Measurements from ENCODE around the gene PIGB. TPM values are rescaled to one million over a fixed set of nuclear protein-coding genes. Genes with fewer than 3 reads are reported as not detected.
A peak's percentile ranks its signal among the peaks of the same experiment; 100 is the strongest.
"Not testable (repeated sequence)": the region's sequence is repeated elsewhere in the genome, so short reads cannot be mapped to it uniquely, and the experiment has no call there.

The PIGB gene
- total RNA-seq, 2 experiments from 2014 or later: 13.3 to 13.8 TPM

GRCh38 chr15:55398243-55398642, 79.2 kb downstream of the PIGB start:
- CTCF ChIA-PET: interaction anchor here (0.9 to 1.4 kb wide), 2 partner anchors 9 to 10 kb away, joined by 3 to 5 read pairs; partner anchors contain the start of genes CCPG1 and PIERCE2

GRCh38 chr15:55400050-55400449, 81.0 kb downstream of the PIGB start:
- DNase-seq; intact Hi-C loops (cut with micrococcal nuclease); H3K9me3 Mint-ChIP-seq; H3K27ac Mint-ChIP-seq; H3K4me3 Mint-ChIP-seq; CTCF ChIA-PET; H3K27me3 Mint-ChIP-seq (ENCODE audit: low read depth): not testable (repeated sequence)
- Mint-ChIP-seq H3K4me1 (ENCODE audit: low read depth) (peaks cover 31% of the 10 kb centered on the region), H3K36me3 (ENCODE audit: low read depth) (peaks cover 20% of the 10 kb centered on the region)

More at GRCh38 chr15:55398243-55398642, 79.2 kb downstream of the PIGB start:
- Mint-ChIP-seq H3K4me3 (no peak overlapping the region), H3K36me3 (ENCODE audit: low read depth) (peaks cover 22% of the 10 kb centered on the region), H3K27ac (no peak overlapping the region), H3K4me1 (ENCODE audit: low read depth) (peaks cover 20% of the 10 kb centered on the region), H3K9me3 (peaks cover 8% of the 10 kb centered on the region), H3K27me3 (ENCODE audit: low read depth) (no peaks in the 10 kb centered on the region)
- intact Hi-C loops (cut with micrococcal nuclease): no loop called here
- DNase-seq: no peak

GRCh38 chr15:55401786-55402246, 82.8 kb downstream of the PIGB start:
- CTCF ChIA-PET: interaction anchor here (1.6 kb wide), 1 partner anchor 38 kb away, joined by 3 read pairs; no protein-coding TSS in a partner anchor
- DNase-seq: no peak
- Mint-ChIP-seq H3K27me3 (ENCODE audit: low read depth) (no peaks in the 10 kb centered on the region), H3K36me3 (ENCODE audit: low read depth) (peaks cover 15% of the 10 kb centered on the region), H3K27ac (no peak overlapping the region), H3K9me3 (no peaks in the 10 kb centered on the region), H3K4me1 (ENCODE audit: low read depth) (peaks cover 34% of the 10 kb centered on the region), H3K4me3 (no peak overlapping the region)
- intact Hi-C loops (cut with micrococcal nuclease): no loop called here

GRCh38 chr15:55402707-55403106, 83.7 kb downstream of the PIGB start:
- intact Hi-C loops (cut with micrococcal nuclease): no loop called here
- peaks cover 11% of the 10 kb centered on the region for H3K36me3 Mint-ChIP-seq (ENCODE audit: low read depth)
- H3K4me3 Mint-ChIP-seq: peak overlapping the region; percentile 0
- no peaks in the 10 kb centered on the region for H3K27me3 Mint-ChIP-seq (ENCODE audit: low read depth)
- peak; percentile 28 for DNase-seq
- H3K4me1 Mint-ChIP-seq (ENCODE audit: low read depth): peaks cover 39% of the 10 kb centered on the region
- peak overlapping the region; percentile 74 for H3K27ac Mint-ChIP-seq
- H3K9me3 Mint-ChIP-seq: no peaks in the 10 kb centered on the region
- CTCF ChIA-PET: interaction anchor here (1.6 to 3.3 kb wide), 2 partner anchors 32 to 37 kb away, joined by 3 to 10 read pairs; no protein-coding TSS in a partner anchor

GRCh38 chr15:55403531-55403930, 84.5 kb downstream of the PIGB start:
- Mint-ChIP-seq H3K36me3 (ENCODE audit: low read depth) (peaks cover 5% of the 10 kb centered on the region), H3K27me3 (ENCODE audit: low read depth) (no peaks in the 10 kb centered on the region), H3K4me1 (ENCODE audit: low read depth) (peaks cover 40% of the 10 kb centered on the region), H3K27ac (peak overlapping the region; percentile 38), H3K9me3 (no peaks in the 10 kb centered on the region), H3K4me3 (no peak overlapping the region)
- CTCF ChIA-PET: interaction anchor here (3.3 kb wide), 1 partner anchor 31 kb away, joined by 10 read pairs; no protein-coding TSS in a partner anchor
- no peak for DNase-seq
- intact Hi-C loops (cut with micrococcal nuclease): no loop called here

Small RNAs within 50 kb of the gene (microRNA-seq; reads per million reads assigned to microRNA genes)
- gene MIR628 (ENCODE audit: borderline microRNAs expressed, borderline replicate concordance): 40.6 reads per million, percentile 48 among the genes with 10 or more reads in this experiment

Other genes with a start within 250 kb of the PIGB start
- gene RSL24D1, start 122.3 kb upstream of the PIGB start, total RNA-seq: 100 to 1,000 TPM; 201 to 209 TPM
- 100 to 1,000 TPM; 119 to 124 TPM for gene RAB27A, start 29.4 kb upstream of the PIGB start, total RNA-seq
- gene PIGBOS1, start 99 bp upstream of the PIGB start, total RNA-seq: 1 to 10 TPM; 7.3 to 9.2 TPM
- 10 to 100 TPM in 1 of 2 experiments, 1 to 10 TPM in 1; 9.8 to 11.6 TPM for gene CCPG1, start 89.1 kb downstream of the PIGB start, total RNA-seq
- gene PIERCE2, start 89.3 kb downstream of the PIGB start, total RNA-seq: under 1 TPM; 0.38 to 0.44 TPM
- under 1 TPM; 0.30 to 0.69 TPM for gene DNAAF4, start 189.0 kb downstream of the PIGB start, total RNA-seq